H9 (cell line): ENCODE data around the gene LRRC30. TPM values are rescaled to one million over a fixed set of nuclear protein-coding genes. Genes with fewer than 3 reads are reported as not detected.

Source experiments
- DNase-seq: peaks from one replicate; pipeline ENCODE4 v3.0.0-alpha.2; 2017
- H2AFZ ChIP-seq: one replicate; pipeline ENCODE4 v1.6.1; 2013; ENCODE audit warnings: mild to moderate bottlenecking, low read length, control low read depth, moderate library complexity
- H2AK5ac ChIP-seq: 2 replicates; pipeline ENCODE4 v1.6.1; 2013; ENCODE audit warnings: low read length, control low read depth, mixed read lengths; ENCODE audit not compliant: insufficient read length
- H2BK120ac ChIP-seq: one replicate; pipeline ENCODE4 v1.6.1; 2013; ENCODE audit warnings: low read depth, mild to moderate bottlenecking, low read length, control low read depth, inconsistent platforms; ENCODE audit not compliant: poor library complexity, severe bottlenecking
- H2BK12ac ChIP-seq: 2 replicates; pipeline ENCODE4 v1.6.1; 2013; ENCODE audit warnings: low read length, control low read depth, mixed read lengths, low read depth; ENCODE audit not compliant: insufficient read length
- H2BK15ac ChIP-seq: 2 replicates; pipeline ENCODE4 v1.6.1; 2013; ENCODE audit warnings: low read depth, low read length, control low read depth
- H2BK20ac ChIP-seq: one replicate; pipeline ENCODE4 v1.6.1; 2013; ENCODE audit warnings: low read depth, mild to moderate bottlenecking, low read length, control low read depth, inconsistent platforms; ENCODE audit not compliant: poor library complexity, severe bottlenecking
- H2BK5ac ChIP-seq: 2 replicates; pipeline ENCODE4 v1.6.1; 2013; ENCODE audit warnings: low read length, control low read depth, mixed read lengths; ENCODE audit not compliant: insufficient read length
- H3K14ac ChIP-seq: 2 replicates; pipeline ENCODE4 v1.6.1; 2013; ENCODE audit warnings: low read length, control low read depth; ENCODE audit not compliant: insufficient read depth
- H3K18ac ChIP-seq: 2 replicates; pipeline ENCODE4 v1.6.1; 2013; ENCODE audit warnings: low read depth, mild to moderate bottlenecking, mixed read lengths, low read length, control low read depth; ENCODE audit not compliant: insufficient read length
- H3K23ac ChIP-seq: 2 replicates; pipeline ENCODE4 v1.6.1; 2013; ENCODE audit warnings: low read length, control low read depth, mixed read lengths, low read depth; ENCODE audit not compliant: insufficient read length
- H3K23me2 ChIP-seq: 2 replicates; pipeline ENCODE4 v1.6.1; 2013; ENCODE audit warnings: low read depth, mild to moderate bottlenecking, mixed read lengths, low read length, control low read depth; ENCODE audit not compliant: insufficient read length, poor library complexity, severe bottlenecking
- H3K27ac ChIP-seq: 2 replicates; pipeline ENCODE4 v1.5.1; 2013; ENCODE audit warnings: low read length, control low read depth, mixed read lengths, low read depth; ENCODE audit not compliant: insufficient read length
- H3K27me3 ChIP-seq: 2 replicates; pipeline ENCODE4 v1.6.1; 2013; ENCODE audit warnings: low read length, control low read depth, inconsistent platforms; ENCODE audit not compliant: insufficient read depth
- H3K4ac ChIP-seq: 2 replicates; pipeline ENCODE4 v1.6.1; 2013; ENCODE audit warnings: low read depth, mild to moderate bottlenecking, control low read depth, inconsistent platforms, low read length, moderate library complexity
- H3K4me1 ChIP-seq: 2 replicates; pipeline ENCODE4 v1.6.1; 2013; ENCODE audit warnings: low read length, control low read depth, inconsistent platforms; ENCODE audit not compliant: insufficient read depth
- H3K4me2 ChIP-seq: 2 replicates; pipeline ENCODE4 v1.6.1; 2013; ENCODE audit warnings: low read length, control low read depth, mixed read lengths; ENCODE audit not compliant: insufficient read length, insufficient read depth
- H3K56ac ChIP-seq: 2 replicates; pipeline ENCODE4 v1.6.1; 2013; ENCODE audit warnings: low read depth, mild to moderate bottlenecking, mixed read lengths, low read length, control low read depth; ENCODE audit not compliant: insufficient read length
- H3K79me1 ChIP-seq: 2 replicates; pipeline ENCODE4 v1.6.1; 2013; ENCODE audit warnings: low read depth, mild to moderate bottlenecking, moderate library complexity, low read length, control low read depth, inconsistent platforms; ENCODE audit not compliant: insufficient read depth, poor library complexity, severe bottlenecking
- H3K79me2 ChIP-seq: 2 replicates; pipeline ENCODE4 v1.6.1; 2013; ENCODE audit warnings: low read length, control low read depth, inconsistent platforms; ENCODE audit not compliant: insufficient read depth
- H3K9ac ChIP-seq: 2 replicates; pipeline ENCODE4 v1.6.1; 2013; ENCODE audit warnings: low read length, control low read depth, mixed read lengths; ENCODE audit not compliant: insufficient read length; ENCODE audit errors: extremely low read depth
- H3K9me3 ChIP-seq: one replicate; pipeline ENCODE4 v1.6.1; 2013; ENCODE audit warnings: low read depth, low read length, inconsistent platforms; ENCODE audit not compliant: control insufficient read depth
- H3T11ph ChIP-seq: one replicate; pipeline ENCODE4 v1.6.1; 2013; ENCODE audit warnings: mild to moderate bottlenecking, low read length, control low read depth, inconsistent platforms
- H4K20me1 ChIP-seq: one replicate; pipeline ENCODE4 v1.6.1; 2013; ENCODE audit not compliant: control insufficient read depth, insufficient read length, insufficient read depth
- H4K5ac ChIP-seq: 2 replicates; pipeline ENCODE4 v1.6.1; 2013; ENCODE audit warnings: low read depth, mild to moderate bottlenecking, mixed read lengths, low read length, control low read depth; ENCODE audit not compliant: insufficient read length
- H4K8ac ChIP-seq: replicated peaks from 2 replicates; pipeline ENCODE4 v1.6.1; 2013; ENCODE audit warnings: low read length, control low read depth, mixed read lengths, low read depth; ENCODE audit not compliant: insufficient read length
- H4K91ac ChIP-seq: 2 replicates; pipeline ENCODE4 v1.6.1; 2013; ENCODE audit warnings: low read depth, mild to moderate bottlenecking, moderate library complexity, mixed read lengths, low read length, control low read depth; ENCODE audit not compliant: insufficient read length
- H3K27ac Mint-ChIP-seq, 3 experiments: 2 replicates in 2 of 3; 3 replicates in 1 of 3; pipeline ENCODE4 v1.8.0; 2020 to 2021; ENCODE audit warnings: mixed read lengths in 3 of 3, mild to moderate bottlenecking in 1 of 3, moderate library complexity in 1 of 3
- H3K27me3 Mint-ChIP-seq: 2 replicates; pipeline ENCODE4 v1.8.0; 2021; ENCODE audit warnings: low read depth, mild to moderate bottlenecking, moderate library complexity, mixed read lengths
- H3K36me3 Mint-ChIP-seq, 3 experiments: 2 replicates in 2 of 3; 3 replicates in 1 of 3; pipeline ENCODE4 v1.8.0; 2020 to 2021; ENCODE audit warnings: low read depth in 3 of 3, mixed read lengths in 3 of 3; ENCODE audit not compliant: insufficient read depth in 1 of 3
- H3K4me1 Mint-ChIP-seq, 2 experiments: 2 replicates each; pipeline ENCODE4 v1.8.0; 2020; ENCODE audit warnings: mixed read lengths in 2 of 2
- H3K4me3 Mint-ChIP-seq, 2 experiments: 2 replicates in 1 of 2; 3 replicates in 1 of 2; pipeline ENCODE4 v1.8.0; 2020 to 2021; ENCODE audit warnings: mild to moderate bottlenecking in 2 of 2, mixed read lengths in 2 of 2, moderate library complexity in 1 of 2
- H3K9me3 Mint-ChIP-seq, 2 experiments: 2 replicates in 1 of 2; 3 replicates in 1 of 2; pipeline ENCODE4 v1.8.0; 2020; ENCODE audit warnings: mild to moderate bottlenecking in 2 of 2, mixed read lengths in 2 of 2, moderate library complexity in 1 of 2
- CTCF ChIP-seq: fragments of 200-600 bp; sonication (generic); conservative IDR thresholded peaks from 3 replicates; pipeline ENCODE4 v1.8.0; 2021; ENCODE audit warnings: antibody characterized with exemption, mild to moderate bottlenecking
- WGBS: extraction: QIAGEN DNeasy Blood & Tissue Kit; methylation state at CpG from one replicate; pipeline ENCODE4 v1.1.7; 2013; ENCODE audit warnings: missing lambda C conversion rate, low lambda C conversion rate, mixed read lengths; ENCODE audit not compliant: insufficient read length; ENCODE audit errors: extremely low coverage; 5-methylcytosine and 5-hydroxymethylcytosine counted together
- total RNA-seq: library from RNA; stranded (reverse); gene quantifications from 2 replicates; pipeline ENCODE4 v1.2.1, GENCODE V29; 2021

LRRC30 gene
- total RNA-seq, 1 experiment from 2014 or later, result not detected

DNA sequence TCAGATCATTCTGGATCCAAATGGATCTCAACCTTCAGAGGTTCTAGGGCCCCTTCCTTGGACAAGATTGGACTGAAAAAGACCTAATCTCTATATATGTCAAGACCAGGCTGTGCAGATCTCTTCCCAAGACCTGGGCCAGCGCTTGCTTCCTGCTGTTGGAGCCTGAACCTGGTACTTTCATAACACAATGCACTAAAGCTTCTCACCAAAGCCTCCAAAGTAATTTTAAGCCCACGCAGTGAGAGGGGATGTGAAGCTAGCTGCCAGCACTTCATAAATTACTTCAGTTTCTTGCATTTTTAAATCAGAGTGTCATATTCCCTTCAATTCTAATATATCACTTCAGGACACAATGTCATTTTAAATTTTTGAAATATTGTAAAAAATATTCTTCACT, 50.7 kb downstream of the LRRC30 start:
- peaks cover 3% of the 10 kb centered on the region; the same call in 1 of the 2 replicates for H3K27me3 Mint-ChIP-seq
- no peak overlapping the region for H2BK15ac ChIP-seq
- no peak overlapping the region for H3K9ac ChIP-seq
- no peaks in the 10 kb centered on the region for H3K79me2 ChIP-seq
- no peaks in the 10 kb centered on the region for H3K4me1 ChIP-seq
- no peak overlapping the region for H2AK5ac ChIP-seq
- no peak overlapping the region for H2BK120ac ChIP-seq
- no peak overlapping the region for H3K4me2 ChIP-seq
- H2AFZ ChIP-seq, result no peak overlapping the region
- no peak overlapping the region for H3K23ac ChIP-seq
- no peak overlapping the region for H3K27ac ChIP-seq
- DNase-seq, result no peak
- no peaks in the 10 kb centered on the region for H4K20me1 ChIP-seq
- H3K79me1 ChIP-seq, result no peaks in the 10 kb centered on the region
- no peaks in the 10 kb centered on the region for H3K36me3 Mint-ChIP-seq
- H4K91ac ChIP-seq, result no peak overlapping the region
- no peak overlapping the region for H2BK5ac ChIP-seq
- no peaks in the 10 kb centered on the region for H3K9me3 ChIP-seq
- TF ChIP-seq CTCF, result no peak
- H3T11ph ChIP-seq, result no peak overlapping the region
- no peaks in the 10 kb centered on the region for H3K23me2 ChIP-seq
- no peaks in the 10 kb centered on the region; the same call in 1 of the 2 replicates for H3K27me3 ChIP-seq
- no peak overlapping the region; a peak in 1 of 7 replicates for H3K27ac Mint-ChIP-seq
- H4K8ac ChIP-seq, result no peak overlapping the region
- H3K4me3 Mint-ChIP-seq, result no peak overlapping the region
- peaks cover 4 to 9% of the 10 kb centered on the region in 2 experiments; a peak in 3 of 4 replicates for H3K4me1 Mint-ChIP-seq
- no CpG with 5 or more reads among the region's 2 CpGs for WGBS
- H4K5ac ChIP-seq, result no peak overlapping the region
- no peak overlapping the region for H3K56ac ChIP-seq
- H2BK12ac ChIP-seq, result no peak overlapping the region
- no peak overlapping the region for H3K4ac ChIP-seq
- no peak overlapping the region for H2BK20ac ChIP-seq
- no peaks in the 10 kb centered on the region for H3K9me3 Mint-ChIP-seq
- no peak overlapping the region for H3K14ac ChIP-seq
- H3K18ac ChIP-seq, result no peak overlapping the region

Other genes with a start within 250 kb of the LRRC30 start
- gene LAMA1, start 113.3 kb upstream of the LRRC30 start, total RNA-seq, result 28.7 and 28.8 TPM in 2 replicates